IMR-90 (cell line): ENCODE results near the gene SVEP1. TPM values are rescaled to one million over a fixed set of nuclear protein-coding genes. Genes with fewer than 3 reads are reported as not detected.

Source experiments
- ATAC-seq: fragments of 200-7000 bp; cut with Tn5 transposase; 2 replicates; pipeline ENCODE4 v1.9.1; 2020; ENCODE audit warnings: low read depth, mild to moderate bottlenecking, moderate library complexity
- BruUV-seq: library from RNA; stranded (reverse); fragments of 400-500 nt; replicated peaks from 2 replicates; lab custom pipeline; 2021; lab: Mats Ljungman, UMichigan
- CTCF ChIA-PET: fragments of 300-600 bp; formaldehyde crosslinking; extraction: SDS; loops from one replicate; lab custom pipeline; 2021; ENCODE audit warnings: antibody characterized with exemption; lab: Yijun Ruan, JAX
- POLR2A ChIA-PET: fragments of 300-600 bp; sonication (Branson Sonifier 250); formaldehyde crosslinking; loops from one replicate; lab custom pipeline; 2022; ENCODE audit warnings: antibody characterized with exemption; ENCODE audit not compliant: unreplicated experiment; lab: Charles Lee
- DNase-seq: peaks from one replicate; pipeline ENCODE4 v3.0.0; 2013
- H2AFZ ChIP-seq: replicated peaks from 2 replicates; pipeline ENCODE3; 2013; ENCODE audit warnings: low read length, mild to moderate bottlenecking; ENCODE audit not compliant: poor library complexity
- H2AK5ac ChIP-seq: 2 replicates; pipeline ENCODE4 v1.6.1; 2013; ENCODE audit warnings: low read depth, low read length, inconsistent platforms
- H2AK9ac ChIP-seq: replicated peaks from 2 replicates; pipeline ENCODE3; 2013; ENCODE audit warnings: mild to moderate bottlenecking, low read depth, low read length, moderate library complexity; ENCODE audit not compliant: poor library complexity
- H2BK120ac ChIP-seq: 2 replicates; pipeline ENCODE4 v1.6.1; 2013; ENCODE audit warnings: low read depth, low read length, inconsistent platforms
- H2BK15ac ChIP-seq: 3 replicates; pipeline ENCODE4 v1.6.1; 2013; ENCODE audit warnings: low read depth, low read length, inconsistent platforms
- H2BK20ac ChIP-seq: 2 replicates; pipeline ENCODE4 v1.6.1; 2013; ENCODE audit warnings: low read depth, mild to moderate bottlenecking, inconsistent platforms, low read length, moderate library complexity
- H2BK5ac ChIP-seq: 2 replicates; pipeline ENCODE4 v1.6.1; 2013; ENCODE audit warnings: mild to moderate bottlenecking, low read depth, low read length, inconsistent platforms; ENCODE audit not compliant: poor library complexity, severe bottlenecking
- H3K14ac ChIP-seq: replicated peaks from 2 replicates; pipeline ENCODE4 v1.6.1; 2013; ENCODE audit warnings: low read depth, low read length, inconsistent platforms
- H3K18ac ChIP-seq: 2 replicates; pipeline ENCODE4 v1.6.1; 2013; ENCODE audit warnings: low read depth, low read length, control low read depth
- H3K23ac ChIP-seq: 2 replicates; pipeline ENCODE4 v1.6.1; 2013; ENCODE audit warnings: low read depth, low read length, inconsistent platforms
- H3K27ac ChIP-seq: 2 replicates; pipeline ENCODE4 v1.5.1; 2013; ENCODE audit warnings: mild to moderate bottlenecking, control low read depth, low read length; ENCODE audit not compliant: insufficient read depth
- H3K27me3 ChIP-seq: 2 replicates; pipeline ENCODE4 v1.6.1; 2013; ENCODE audit warnings: low read length; ENCODE audit not compliant: control insufficient read depth, insufficient read depth
- H3K36me3 ChIP-seq: 2 replicates; pipeline ENCODE4 v1.6.1; 2013; ENCODE audit warnings: low read length, mixed read lengths; ENCODE audit not compliant: control insufficient read depth, insufficient read depth
- H3K4ac ChIP-seq: 2 replicates; pipeline ENCODE4 v1.6.1; 2013; ENCODE audit warnings: low read depth, low read length, inconsistent platforms
- H3K4me1 ChIP-seq: 2 replicates; pipeline ENCODE4 v1.6.1; 2013; ENCODE audit warnings: low read length, mixed read lengths; ENCODE audit not compliant: control insufficient read depth, insufficient read depth
- H3K4me2 ChIP-seq: 2 replicates; pipeline ENCODE4 v1.6.1; 2013; ENCODE audit warnings: low read depth, mild to moderate bottlenecking, control low read depth, low read length, moderate library complexity
- H3K4me3 ChIP-seq: 2 replicates; pipeline ENCODE4 v1.5.1; 2013; ENCODE audit warnings: low read depth, mild to moderate bottlenecking, control low read depth, low read length, moderate library complexity; ENCODE audit not compliant: insufficient read depth
- H3K56ac ChIP-seq: 2 replicates; pipeline ENCODE4 v1.6.1; 2013; ENCODE audit warnings: low read length, inconsistent platforms; ENCODE audit not compliant: insufficient read depth; ENCODE audit errors: extremely low read depth
- H3K79me1 ChIP-seq, 2 experiments: 2 replicates each; pipeline ENCODE4 v1.6.1; 2013; ENCODE audit warnings: low read length in 2 of 2, inconsistent platforms in 1 of 2, low read depth in 1 of 2
- H3K9ac ChIP-seq: 2 replicates; pipeline ENCODE4 v1.6.1; 2013; ENCODE audit warnings: low read depth, low read length, control low read depth
- H3K9me1 ChIP-seq: 2 replicates; pipeline ENCODE4 v1.6.1; 2013; ENCODE audit warnings: low read length, inconsistent platforms; ENCODE audit not compliant: insufficient read depth
- H3K9me3 ChIP-seq: 2 replicates; pipeline ENCODE4 v1.6.1; 2013; ENCODE audit warnings: low read length; ENCODE audit not compliant: control insufficient read depth, insufficient read depth
- H4K20me1 ChIP-seq: 2 replicates; pipeline ENCODE4 v1.6.1; 2013; ENCODE audit warnings: low read length, inconsistent platforms; ENCODE audit not compliant: insufficient read depth
- H4K5ac ChIP-seq: 2 replicates; pipeline ENCODE4 v1.6.1; 2013; ENCODE audit warnings: mild to moderate bottlenecking, low read depth, low read length, control low read depth
- H4K8ac ChIP-seq, 2 experiments: 2 replicates each; pipeline ENCODE4 v1.6.1; 2013; ENCODE audit warnings: low read depth in 2 of 2, low read length in 2 of 2, control low read depth in 1 of 2, inconsistent platforms in 1 of 2
- H4K91ac ChIP-seq: 2 replicates; pipeline ENCODE4 v1.6.1; 2013; ENCODE audit warnings: low read depth, low read length, inconsistent platforms; ENCODE audit not compliant: insufficient read depth
- BHLHE40 ChIP-seq: fragments of 150-350 bp; IDR thresholded peaks from 2 replicates; pipeline ENCODE4 v1.6.1; 2016; ENCODE audit warnings: mild to moderate bottlenecking, low read depth, low read length
- CHD1 ChIP-seq: IDR thresholded peaks from 2 replicates; pipeline ENCODE4 v1.6.1; 2012; ENCODE audit warnings: low read depth, low read length, improper control_type of control experiment
- CTCF ChIP-seq: conservative IDR thresholded peaks from 2 replicates; pipeline ENCODE4 v1.5.1; 2012; ENCODE audit warnings: mild to moderate bottlenecking, low read depth, low read length, improper control_type of control experiment
- ELK1 ChIP-seq: fragments of 150-350 bp; IDR thresholded peaks from 2 replicates; pipeline ENCODE4 v1.6.1; 2016; ENCODE audit warnings: low read depth, mild to moderate bottlenecking, low read length, moderate library complexity, borderline replicate concordance
- FOS ChIP-seq: fragments of 150-350 bp; IDR thresholded peaks from 2 replicates; pipeline ENCODE4 v1.6.1; 2016; ENCODE audit warnings: low read depth, low read length
- MAFK ChIP-seq: IDR thresholded peaks from 2 replicates; pipeline ENCODE4 v1.6.1; 2012; ENCODE audit warnings: low read depth, low read length, improper control_type of control experiment
- MAZ ChIP-seq: IDR thresholded peaks from 2 replicates; pipeline ENCODE4 v1.6.1; 2012; ENCODE audit warnings: low read depth, mild to moderate bottlenecking, low read length, improper control_type of control experiment, moderate library complexity, borderline replicate concordance
- MXI1 ChIP-seq: IDR thresholded peaks from 2 replicates; pipeline ENCODE4 v1.6.1; 2012; ENCODE audit warnings: low read depth, mild to moderate bottlenecking, low read length, moderate library complexity, borderline replicate concordance
- NFE2L2 ChIP-seq: fragments of 150-350 bp; IDR thresholded peaks from 2 replicates; pipeline ENCODE4 v1.6.1; 2016; ENCODE audit warnings: low read depth, mild to moderate bottlenecking, low read length
- POLR2A ChIP-seq: IDR thresholded peaks from 2 replicates; pipeline ENCODE4 v1.6.1; 2012; ENCODE audit warnings: mild to moderate bottlenecking, low read depth, low read length
- RCOR1 ChIP-seq: IDR thresholded peaks from 2 replicates; pipeline ENCODE4 v1.6.1; 2012; ENCODE audit warnings: mild to moderate bottlenecking, low read length, improper control_type of control experiment; ENCODE audit not compliant: insufficient replicate concordance
- USF2 ChIP-seq: fragments of 150-350 bp; IDR thresholded peaks from 2 replicates; pipeline ENCODE4 v1.6.1; 2017; ENCODE audit warnings: mild to moderate bottlenecking, antibody characterized with exemption, low read length, low read depth
- WGBS, 2 experiments: methylation state at CpG; one replicate each; pipeline versions ENCODE4 v1.1.5 to v1.1.7; 2013; ENCODE audit warnings: missing lambda C conversion rate in 2 of 2; ENCODE audit not compliant: insufficient read length in 1 of 2; ENCODE audit errors: extremely low coverage in 2 of 2; 5-methylcytosine and 5-hydroxymethylcytosine counted together
- dilution Hi-C: fragments of 300-500 bp; cut with HindIII; formaldehyde crosslinking; loops from one replicate; pipeline ENCODE4 v1.14.3; 2018; ENCODE audit warnings: low sequenced_read_pairs; ENCODE audit not compliant: unreplicated experiment
- in situ Hi-C: fragments of 300-500 bp; cut with MboI; formaldehyde crosslinking; loops from 3 replicates; pipeline ENCODE4 v1.14.3; 2019; ENCODE audit warnings: low sequenced_read_pairs, inconsistent platforms, mixed read lengths
- intact Hi-C: fragments of 100-400 bp; cut with micrococcal nuclease; formaldehyde crosslinking; loops from 2 replicates; pipeline ENCODE4 v1.10.0; 2022
- polyA plus RNA-seq, 3 experiments: library from polyadenylated mRNA; depleted of rRNA; stranded (reverse); fragments of >200 nt; gene quantifications; 2 replicates each; pipeline ENCODE4 v1.2.3, GENCODE V29; 2012; ENCODE audit warnings: low replicate concordance in 1 of 3
- total RNA-seq: library from RNA; depleted of rRNA; stranded (reverse); fragments of >200 nt; gene quantifications from 2 replicates; pipeline ENCODE4 v1.2.3, GENCODE V29; 2012

Gene SVEP1
- total and polyA plus RNA-seq, 2 of the 4 experiments (the other 2 are of a cell fraction) = 4.8 to 16.7 TPM

DNA sequence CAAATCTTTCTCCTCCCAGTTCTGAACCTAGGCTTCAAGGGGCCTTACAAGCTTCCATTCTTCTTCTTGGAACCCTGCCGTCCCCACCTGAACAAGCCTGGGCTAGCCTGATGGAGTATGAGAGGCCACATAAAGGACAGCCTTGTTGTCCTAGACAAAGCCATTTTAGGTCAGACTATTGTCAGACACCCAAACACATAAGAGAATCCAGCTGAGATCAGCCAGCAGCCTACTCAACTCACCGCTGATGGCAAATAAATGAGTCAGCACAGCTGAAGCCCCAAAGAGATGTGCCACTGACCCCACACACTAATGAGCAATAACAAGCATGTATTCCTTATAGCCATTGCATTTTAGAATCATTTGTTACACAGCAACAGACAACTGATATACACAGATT is 33.8 kb downstream of the SVEP1 start:
- H2BK20ac ChIP-seq = peak overlapping the region; percentile 67
- BruUV-seq = no TSS peak
- in situ Hi-C loops = no loop called here
- no peak overlapping the region for H2AFZ ChIP-seq
- H4K20me1 ChIP-seq = no peaks in the 10 kb centered on the region
- no peak overlapping the region for H3K56ac ChIP-seq
- no peak for ATAC-seq
- H4K91ac ChIP-seq = peak overlapping the region; percentile 43; the same call in 1 of the 2 replicates
- H3K4ac ChIP-seq = peak overlapping the region; percentile 68; the same call in 1 of the 2 replicates
- H3K9ac ChIP-seq = no peak overlapping the region
- H3K9me3 ChIP-seq = no peaks in the 10 kb centered on the region
- peak overlapping the region in 1 of 2 experiments; percentile 75; a peak in 1 of 4 replicates for H4K8ac ChIP-seq
- H2BK15ac ChIP-seq = peak overlapping the region; percentile 43; the same call in 1 of the 3 replicates
- H3K36me3 ChIP-seq = peaks cover 23% of the 10 kb centered on the region
- TF ChIP-seq MAZ (no peak), USF2 (no peak), FOS (no peak), BHLHE40 (no peak), MXI1 (no peak), CTCF (no peak), RCOR1 (no peak), NFE2L2 (no peak), CHD1 (no peak), ELK1 (no peak), POLR2A (no peak), MAFK (no peak)
- H2AK5ac ChIP-seq = peak overlapping the region; percentile 68
- POLR2A ChIA-PET = no interaction called here
- dilution Hi-C loops = no loop called here
- peak overlapping the region; percentile 67 for H3K14ac ChIP-seq
- CTCF ChIA-PET = no interaction called here
- peak overlapping the region; percentile 90 for H3K18ac ChIP-seq
- H2BK5ac ChIP-seq = peak overlapping the region; percentile 63
- peak overlapping the region; percentile 75; the same call in 1 of the 2 replicates for H4K5ac ChIP-seq
- H3K4me1 ChIP-seq = peaks cover 22% of the 10 kb centered on the region
- H3K4me2 ChIP-seq = no peak overlapping the region
- peak overlapping the region; percentile 56 for H2BK120ac ChIP-seq
- peak; percentile 11 for DNase-seq
- 83% methylated on average over 1 of the region's 2 CpGs; no CpG with 5 or more reads in 1 of the 2 experiments for WGBS, 2 experiments
- no peak overlapping the region for H2AK9ac ChIP-seq
- H3K27ac ChIP-seq = peak overlapping the region; percentile 29; the same call in 1 of the 2 replicates
- H3K27me3 ChIP-seq = no peaks in the 10 kb centered on the region
- intact Hi-C loops = no loop called here
- peak overlapping the region; percentile 66 for H3K23ac ChIP-seq
- H3K79me1 ChIP-seq = no peaks in the 10 kb centered on the region; a peak in 1 of 4 replicates
- H3K9me1 ChIP-seq = peaks cover 11% of the 10 kb centered on the region
- no peak overlapping the region for H3K4me3 ChIP-seq
